Measurements from ENCODE around the gene DYNLT5. TPM values are rescaled to one million over a fixed set of nuclear protein-coding genes. Genes with fewer than 3 reads are reported as not detected.

Gene DYNLT5
- polyA plus RNA-seq, 3 donors = 0.08 to 0.54 (median 0.28) TPM

GRCh38 chr1:66732407-66733166, 19.7 kb upstream of the DYNLT5 start:
- H2AFZ ChIP-seq (ENCODE audit: insufficient read depth, low read depth, low read length, poor library complexity, severe bottlenecking) = no peak overlapping the region
- WGBS (ENCODE audit: insufficient coverage) = no CpG with 5 or more reads among the region's 1 CpG
- no peak overlapping the region for H3K9ac ChIP-seq (ENCODE audit: insufficient read depth, low read length, poor library complexity, severe bottlenecking)

More at GRCh38 chr1:66732407-66733166, 19.7 kb upstream of the DYNLT5 start:
- no peak overlapping the region for H3K4me3 ChIP-seq (replicated peaks in 1 of 3; ENCODE audit: low read depth in 2 of 3, low read length in 3 of 3)
- H3K79me2 ChIP-seq (ENCODE audit: insufficient read depth, low read length) = no peaks in the 10 kb centered on the region
- H3K27me3 ChIP-seq (ENCODE audit: control insufficient read depth in 2 of 2, insufficient read depth in 2 of 2, low read length in 2 of 2) = no peaks in the 10 kb centered on the region
- no peaks in the 10 kb centered on the region for H3K36me3 Mint-ChIP-seq
- no peak for TF ChIP-seq CTCF (IDR thresholded peaks at IDR 0.05)
- peaks cover 0 to 2% (median 0%) of the 10 kb centered on the region in 3 donors for H3K27me3 Mint-ChIP-seq (ENCODE audit: low read depth in 3 of 3)
- H4K20me1 ChIP-seq (ENCODE audit: insufficient read depth, low read length) = no peaks in the 10 kb centered on the region
- H3K4me2 ChIP-seq (replicated peaks; ENCODE audit: extremely low read depth, low read length, poor library complexity, severe bottlenecking) = peak overlapping the region; percentile 6
- H3K4me3 Mint-ChIP-seq = no peak overlapping the region
- no peaks in the 10 kb centered on the region for H3K9me3 ChIP-seq (replicated peaks in 1 of 2; ENCODE audit: control insufficient read depth in 1 of 2, insufficient read depth in 1 of 2, low read length in 2 of 2)
- H3K4me1 Mint-ChIP-seq = peaks cover 26% of the 10 kb centered on the region
- no peaks in the 10 kb centered on the region for H3K9me3 Mint-ChIP-seq
- DNase-seq = peak; percentile 61 to 89 (median 85)
- no peaks in the 10 kb centered on the region for H3K36me3 ChIP-seq (replicated peaks in 1 of 2; ENCODE audit: control insufficient read depth in 1 of 2, insufficient read depth in 2 of 2, low read length in 2 of 2)
- peaks cover 12 to 17% of the 10 kb centered on the region in 2 donors for H3K4me1 ChIP-seq (ENCODE audit: control insufficient read depth in 1 of 2, insufficient read depth in 2 of 2, low read length in 2 of 2)
- peak overlapping the region; percentile 79 to 98 (median 92) for H3K27ac Mint-ChIP-seq
- intact Hi-C loops (cut with micrococcal nuclease) = loop anchor here in 1 of 2 donors (5.0 kb wide), 1 partner anchor 335 kb away; no protein-coding TSS in a partner anchor
- H3K27ac ChIP-seq (ENCODE audit: low read depth in 1 of 2, low read length in 2 of 2) = peak overlapping the region in 1 of 2 donors; percentile 69

Measured in CD14-positive monocyte (primary cell).